Gastroesophageal sphincter (tissue), 4 donors: ENCODE measurements around the gene MIPEP. TPM values are rescaled to one million over a fixed set of nuclear protein-coding genes. Genes with fewer than 3 reads are reported as not detected.
A peak's percentile ranks its signal among the peaks of the same experiment; 100 is the strongest.

Source experiments
- ATAC-seq: fragments of 150-250 bp; one replicate; pipeline ENCODE4 v1.9.1; 2016; ENCODE audit warnings: mild to moderate bottlenecking, moderate library complexity
- H3K27ac ChIP-seq, 4 donors: fragments of 200-600 bp; sonication (generic) in 3 of 4; 1 replicate in 3 of 4; 2 replicates in 1 of 4; pipeline ENCODE4 v1.5.1; 2016 to 2019
- H3K27me3 ChIP-seq: fragments of 200-600 bp; sonication (generic); one replicate; pipeline ENCODE4 v1.5.1; 2019
- H3K36me3 ChIP-seq, 2 donors: fragments of 200-600 bp; sonication (generic); one replicate each; pipeline ENCODE4 v1.5.1; 2019; ENCODE audit warnings: control low read depth in 1 of 2
- H3K4me1 ChIP-seq, 3 donors: fragments of 200-600 bp; sonication (generic); 1 replicate in 2 of 3; 2 replicates in 1 of 3; pipeline ENCODE4 v1.5.1; 2016 to 2019; ENCODE audit warnings: control low read depth in 2 of 3
- H3K4me3 ChIP-seq, 2 donors: fragments of 200-600 bp; sonication (generic); one replicate each; pipeline ENCODE4 v1.5.1; 2019; ENCODE audit warnings: mild to moderate bottlenecking in 1 of 2, moderate library complexity in 1 of 2
- H3K9me3 ChIP-seq, 3 donors: fragments of 200-600 bp; sonication (generic); one replicate each; pipeline ENCODE4 v1.5.1; 2017 to 2019; ENCODE audit warnings: control low read depth in 2 of 3
- EP300 ChIP-seq: sonication (generic); formaldehyde crosslinking; IDR thresholded peaks from one replicate; pipeline ENCODE4 v1.6.1; 2017; ENCODE audit warnings: antibody characterized with exemption, mild to moderate bottlenecking
- POLR2A ChIP-seq, 2 donors: fragments of 450-650 bp; IDR thresholded peaks; one replicate each; pipeline ENCODE4 v1.6.1; 2017; ENCODE audit warnings: antibody characterized with exemption in 2 of 2, mild to moderate bottlenecking in 2 of 2, moderate library complexity in 1 of 2
- POLR2AphosphoS5 ChIP-seq: sonication (generic); formaldehyde crosslinking; IDR thresholded peaks from one replicate; pipeline ENCODE4 v1.6.1; 2017; ENCODE audit warnings: antibody characterized with exemption
- WGBS, 2 donors: methylation state at CpG; one replicate each; pipeline ENCODE4 v1.1.5; 2018; ENCODE audit warnings: low coverage in 1 of 2; 5-methylcytosine and 5-hydroxymethylcytosine counted together
- total RNA-seq, 4 donors: library from RNA; depleted of rRNA; stranded (reverse); fragments of >200 nt; gene quantifications; one replicate each; pipeline ENCODE4 v1.1.0, GENCODE V29; 2016
- TF ChIP-seq, protein P1 (sequence below), 4 experiments: fragments of 200-600 bp in 2 of 4; fragments of 450-650 bp in 2 of 4; sonication (generic) in 1 of 4; IDR thresholded peaks; one replicate each; pipeline ENCODE4 v1.5.1; 2017 to 2019; ENCODE audit warnings: antibody characterized with exemption in 4 of 4, mild to moderate bottlenecking in 2 of 4, moderate library complexity in 2 of 4

The MIPEP gene
- total RNA-seq, 4 donors from 2014 or later: 12.4 to 27.4 (median 20.3) TPM

DNA sequence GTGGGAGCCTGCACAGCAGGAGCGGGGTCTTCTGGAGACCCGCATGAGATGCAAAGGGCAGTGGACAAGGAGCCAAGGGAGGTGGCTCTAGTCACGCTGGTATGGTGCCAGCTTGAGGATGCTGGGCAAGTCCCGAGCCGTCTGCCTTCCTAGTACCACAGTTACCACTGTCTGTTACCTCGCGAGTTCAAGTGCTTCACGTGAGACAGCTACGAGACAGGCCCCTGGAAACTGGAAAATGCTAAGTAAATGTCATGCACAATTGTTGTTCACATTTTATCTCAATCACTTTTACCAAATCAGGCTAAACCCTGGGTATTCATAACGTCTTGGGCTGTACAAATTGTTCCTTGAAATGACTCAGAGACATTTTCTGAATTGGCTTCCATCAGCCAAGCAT is 163.3 kb downstream of the MIPEP start:
- ATAC-seq: no peak
- Histone ChIP-seq H3K4me1 (peaks cover 0 to 29% (median 0%) of the 10 kb centered on the region in 3 donors), H3K36me3 (peaks cover 0 to 25% of the 10 kb centered on the region in 2 donors), H3K9me3 (no peaks in the 10 kb centered on the region), H3K27me3 (no peaks in the 10 kb centered on the region), H3K4me3 (no peak overlapping the region), H3K27ac (peak overlapping the region in 1 of 4 donors; percentile 56)
- 40 to 93% methylated on average over 1 to 4 of the region's 10 CpGs for WGBS, 2 donors
- TF ChIP-seq POLR2A (IDR thresholded peaks at IDR 0.05) (no peak), POLR2AphosphoS5 (peak; percentile 72)

DNA sequence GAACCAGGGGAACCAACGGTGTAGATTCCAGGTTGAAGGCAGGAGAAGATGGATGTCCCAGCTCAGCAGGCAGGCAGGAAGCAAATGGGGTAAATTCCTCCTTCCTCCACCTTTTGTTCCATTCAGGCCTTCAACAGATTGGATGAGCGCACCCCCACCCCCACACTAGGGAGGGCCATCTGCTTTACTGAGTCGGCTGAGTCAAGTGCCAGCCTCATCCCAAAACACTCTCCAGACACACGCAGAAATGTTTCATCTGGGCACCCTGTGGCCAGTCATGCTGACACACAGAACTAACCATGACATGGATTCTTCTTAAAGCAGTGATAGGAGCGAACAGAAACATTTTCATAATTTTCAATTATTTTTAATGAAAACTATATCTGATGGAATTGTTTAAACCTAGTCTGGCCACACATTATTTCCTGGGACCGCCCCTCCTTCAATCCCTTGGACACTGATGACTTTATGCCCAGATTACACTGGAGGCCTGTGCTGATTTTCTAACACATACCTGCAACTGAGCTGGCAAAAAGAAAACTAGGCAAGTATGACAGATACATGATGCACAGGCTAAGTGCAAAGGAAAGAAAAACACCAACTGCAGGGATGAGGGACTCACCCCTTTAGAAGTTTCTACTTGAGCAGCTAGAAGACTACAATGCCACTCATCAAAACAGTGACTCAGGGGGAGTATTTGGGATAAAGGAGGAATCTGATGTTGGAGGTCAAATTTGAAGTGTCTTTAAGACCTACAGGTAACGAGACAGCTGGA is 164.8 kb downstream of the MIPEP start:
- TF ChIP-seq EP300 (no peak), POLR2A (IDR thresholded peaks at IDR 0.05) (no peak)
- TF ChIP-seq, protein P1, sequence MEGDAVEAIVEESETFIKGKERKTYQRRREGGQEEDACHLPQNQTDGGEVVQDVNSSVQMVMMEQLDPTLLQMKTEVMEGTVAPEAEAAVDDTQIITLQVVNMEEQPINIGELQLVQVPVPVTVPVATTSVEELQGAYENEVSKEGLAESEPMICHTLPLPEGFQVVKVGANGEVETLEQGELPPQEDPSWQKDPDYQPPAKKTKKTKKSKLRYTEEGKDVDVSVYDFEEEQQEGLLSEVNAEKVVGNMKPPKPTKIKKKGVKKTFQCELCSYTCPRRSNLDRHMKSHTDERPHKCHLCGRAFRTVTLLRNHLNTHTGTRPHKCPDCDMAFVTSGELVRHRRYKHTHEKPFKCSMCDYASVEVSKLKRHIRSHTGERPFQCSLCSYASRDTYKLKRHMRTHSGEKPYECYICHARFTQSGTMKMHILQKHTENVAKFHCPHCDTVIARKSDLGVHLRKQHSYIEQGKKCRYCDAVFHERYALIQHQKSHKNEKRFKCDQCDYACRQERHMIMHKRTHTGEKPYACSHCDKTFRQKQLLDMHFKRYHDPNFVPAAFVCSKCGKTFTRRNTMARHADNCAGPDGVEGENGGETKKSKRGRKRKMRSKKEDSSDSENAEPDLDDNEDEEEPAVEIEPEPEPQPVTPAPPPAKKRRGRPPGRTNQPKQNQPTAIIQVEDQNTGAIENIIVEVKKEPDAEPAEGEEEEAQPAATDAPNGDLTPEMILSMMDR (IDR thresholded peaks at IDR 0.05): no peak
- no peaks in the 10 kb centered on the region for H3K27me3 ChIP-seq
- ATAC-seq: no peak

DNA sequence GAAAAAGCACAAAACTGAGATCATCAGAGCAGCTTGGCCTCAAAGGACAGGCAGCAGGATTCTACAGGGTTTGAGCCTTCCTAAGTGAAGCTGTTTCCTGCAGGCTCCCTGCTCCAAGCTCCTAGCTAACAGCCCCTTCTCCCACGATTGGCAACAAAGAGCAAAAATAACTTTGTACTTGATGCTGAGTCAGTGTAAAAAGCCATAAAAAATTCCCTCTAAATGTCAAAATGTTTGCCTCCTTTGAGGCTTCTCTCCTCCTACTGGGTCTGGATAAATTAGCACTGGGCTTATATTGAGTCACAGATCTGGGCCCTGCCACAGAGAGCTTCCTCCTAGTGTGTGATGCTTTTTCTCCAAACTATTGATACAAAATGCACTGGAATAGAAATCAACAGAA is 165.7 kb downstream of the MIPEP start:
- no peak for TF ChIP-seq POLR2AphosphoS5
- no peak for TF ChIP-seq POLR2A (IDR thresholded peaks at IDR 0.05)
- TF ChIP-seq, protein P1 (IDR thresholded peaks at IDR 0.05): no peak
- WGBS, 2 donors: 0 to 25% methylated on average over 1 of the region's 1 CpG
- peak overlapping the region in 1 of 4 donors; percentile 45 for H3K27ac ChIP-seq

More for the DNA sequence above, 164.8 kb downstream of the MIPEP start:
- Histone ChIP-seq H3K4me3 (no peak overlapping the region), H3K27ac (peak overlapping the region in 1 of 4 donors; percentile 45), H3K36me3 (peaks cover 0 to 16% of the 10 kb centered on the region in 2 donors), H3K9me3 (no peaks in the 10 kb centered on the region), H3K4me1 (peaks cover 0 to 29% (median 0%) of the 10 kb centered on the region in 3 donors)
- 78 to 90% methylated on average over 4 to 7 of the region's 7 CpGs for WGBS, 2 donors

DNA sequence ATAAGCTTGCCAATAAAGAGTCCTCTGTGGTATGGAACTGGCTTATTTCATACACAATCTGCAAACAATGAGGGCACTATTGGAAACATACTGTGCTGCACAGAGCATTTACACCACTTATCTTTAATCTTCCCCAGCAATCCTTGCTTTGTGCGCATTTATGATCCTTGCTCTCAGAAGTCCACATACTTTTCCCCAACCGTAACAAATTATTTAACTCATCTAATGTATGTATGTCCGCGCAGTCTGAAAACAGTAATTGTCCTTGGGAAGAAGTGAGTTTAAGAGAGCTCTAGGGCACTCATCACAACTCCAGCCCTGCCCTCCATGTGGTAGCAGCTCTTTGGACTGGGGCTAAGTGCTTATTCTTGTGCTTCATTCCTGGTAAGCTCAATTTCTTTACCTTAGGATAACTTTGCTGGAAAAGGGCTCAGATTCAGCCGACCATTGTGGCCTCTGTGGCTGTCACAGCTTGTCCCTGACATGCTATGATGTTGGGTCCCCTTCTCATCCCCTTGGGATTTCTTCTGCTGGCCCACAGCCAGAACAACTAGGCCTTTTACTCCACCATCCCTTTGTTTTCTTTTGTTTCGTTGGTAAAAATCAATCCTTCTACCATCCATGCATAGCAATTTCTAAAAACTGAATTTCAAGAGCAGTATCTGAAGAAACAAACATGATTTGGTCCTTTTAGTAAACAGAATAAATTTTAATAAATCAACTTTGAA is 166.3 kb downstream of the MIPEP start:
- WGBS, 2 donors: 81 to 100% methylated on average over 4 to 6 of the region's 6 CpGs
- no peak overlapping the region for H3K4me3 ChIP-seq
- H3K4me1 ChIP-seq: peaks cover 0 to 29% (median 0%) of the 10 kb centered on the region in 3 donors
- no peaks in the 10 kb centered on the region for H3K9me3 ChIP-seq
- TF ChIP-seq POLR2AphosphoS5 (no peak), EP300 (no peak), POLR2A (IDR thresholded peaks at IDR 0.05) (no peak)
- TF ChIP-seq, protein P1 (IDR thresholded peaks at IDR 0.05): no peak
- H3K27me3 ChIP-seq: no peaks in the 10 kb centered on the region
- peak overlapping the region in 1 of 4 donors; percentile 45 for H3K27ac ChIP-seq
- peaks cover 0 to 1% of the 10 kb centered on the region in 2 donors for H3K36me3 ChIP-seq
- ATAC-seq: no peak

More for the DNA sequence above, 165.7 kb downstream of the MIPEP start:
- H3K27me3 ChIP-seq: no peaks in the 10 kb centered on the region
- no peak for ATAC-seq
- no peaks in the 10 kb centered on the region for H3K9me3 ChIP-seq
- H3K4me3 ChIP-seq: no peak overlapping the region
- peaks cover 0 to 29% (median 0%) of the 10 kb centered on the region in 3 donors for H3K4me1 ChIP-seq
- H3K36me3 ChIP-seq: peaks cover 0 to 7% of the 10 kb centered on the region in 2 donors

DNA sequence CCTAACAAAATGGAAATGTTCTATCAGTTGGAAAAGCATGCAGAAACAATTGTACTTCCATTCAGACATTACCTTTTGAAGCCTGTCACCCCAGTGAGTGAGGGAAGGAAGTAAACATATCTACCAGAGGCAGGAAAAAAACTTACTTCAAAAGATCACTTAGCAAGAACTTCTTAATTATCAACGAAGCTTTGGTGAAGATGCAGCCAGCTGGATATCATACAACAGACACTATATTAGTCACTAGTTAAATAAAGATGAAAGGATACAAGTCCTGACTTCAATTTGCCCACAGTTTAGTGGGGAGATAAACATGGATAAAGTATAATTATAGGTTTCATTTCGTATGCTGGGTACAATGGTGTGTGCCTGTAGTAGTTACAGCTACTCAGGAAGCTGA is 170.2 kb downstream of the MIPEP start:
- Histone ChIP-seq H3K27me3 (no peaks in the 10 kb centered on the region), H3K4me1 (peaks cover 0 to 11% (median 0%) of the 10 kb centered on the region in 3 donors), H3K4me3 (no peak overlapping the region), H3K27ac (no peak overlapping the region), H3K36me3 (no peaks in the 10 kb centered on the region), H3K9me3 (no peaks in the 10 kb centered on the region)
- TF ChIP-seq POLR2AphosphoS5 (no peak), POLR2A (IDR thresholded peaks at IDR 0.05) (no peak)
- ATAC-seq: no peak
- WGBS, 2 donors: 29 to 39% methylated on average over 2 of the region's 2 CpGs
